Loucy (cell line): Measurements from ENCODE around the gene AP2B1.

ENCODE experiments used
- EZH2phosphoT487 ChIP-seq: fragments of 200-600 bp; IDR thresholded peaks from 2 replicates; pipeline ENCODE4 v1.6.1; 2018; ENCODE audit warnings: antibody characterized with exemption, mild to moderate bottlenecking, moderate library complexity, borderline replicate concordance
- TF ChIP-seq, protein P1 (sequence below): fragments of 200-600 bp; sonication (generic); conservative IDR thresholded peaks from 2 replicates; pipeline ENCODE4 v1.5.1; 2014; ENCODE audit warnings: mild to moderate bottlenecking, antibody characterized with exemption, low read length

GRCh38 chr17:35630530-35631148 is 43.5 kb downstream of the AP2B1 start:
- TF ChIP-seq, protein P1, sequence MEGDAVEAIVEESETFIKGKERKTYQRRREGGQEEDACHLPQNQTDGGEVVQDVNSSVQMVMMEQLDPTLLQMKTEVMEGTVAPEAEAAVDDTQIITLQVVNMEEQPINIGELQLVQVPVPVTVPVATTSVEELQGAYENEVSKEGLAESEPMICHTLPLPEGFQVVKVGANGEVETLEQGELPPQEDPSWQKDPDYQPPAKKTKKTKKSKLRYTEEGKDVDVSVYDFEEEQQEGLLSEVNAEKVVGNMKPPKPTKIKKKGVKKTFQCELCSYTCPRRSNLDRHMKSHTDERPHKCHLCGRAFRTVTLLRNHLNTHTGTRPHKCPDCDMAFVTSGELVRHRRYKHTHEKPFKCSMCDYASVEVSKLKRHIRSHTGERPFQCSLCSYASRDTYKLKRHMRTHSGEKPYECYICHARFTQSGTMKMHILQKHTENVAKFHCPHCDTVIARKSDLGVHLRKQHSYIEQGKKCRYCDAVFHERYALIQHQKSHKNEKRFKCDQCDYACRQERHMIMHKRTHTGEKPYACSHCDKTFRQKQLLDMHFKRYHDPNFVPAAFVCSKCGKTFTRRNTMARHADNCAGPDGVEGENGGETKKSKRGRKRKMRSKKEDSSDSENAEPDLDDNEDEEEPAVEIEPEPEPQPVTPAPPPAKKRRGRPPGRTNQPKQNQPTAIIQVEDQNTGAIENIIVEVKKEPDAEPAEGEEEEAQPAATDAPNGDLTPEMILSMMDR: no peak
- TF ChIP-seq EZH2phosphoT487: no peak
